ENCODE data around the gene RTKN. TPM values are rescaled to one million over a fixed set of nuclear protein-coding genes. Genes with fewer than 3 reads are reported as not detected.

Gene RTKN, protein sequence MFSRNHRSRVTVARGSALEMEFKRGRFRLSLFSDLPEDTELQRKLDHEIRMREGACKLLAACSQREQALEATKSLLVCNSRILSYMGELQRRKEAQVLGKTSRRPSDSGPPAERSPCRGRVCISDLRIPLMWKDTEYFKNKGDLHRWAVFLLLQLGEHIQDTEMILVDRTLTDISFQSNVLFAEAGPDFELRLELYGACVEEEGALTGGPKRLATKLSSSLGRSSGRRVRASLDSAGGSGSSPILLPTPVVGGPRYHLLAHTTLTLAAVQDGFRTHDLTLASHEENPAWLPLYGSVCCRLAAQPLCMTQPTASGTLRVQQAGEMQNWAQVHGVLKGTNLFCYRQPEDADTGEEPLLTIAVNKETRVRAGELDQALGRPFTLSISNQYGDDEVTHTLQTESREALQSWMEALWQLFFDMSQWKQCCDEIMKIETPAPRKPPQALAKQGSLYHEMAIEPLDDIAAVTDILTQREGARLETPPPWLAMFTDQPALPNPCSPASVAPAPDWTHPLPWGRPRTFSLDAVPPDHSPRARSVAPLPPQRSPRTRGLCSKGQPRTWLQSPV
- total RNA-seq, result 3.2 and 30.9 TPM in 2 replicates

DNA sequence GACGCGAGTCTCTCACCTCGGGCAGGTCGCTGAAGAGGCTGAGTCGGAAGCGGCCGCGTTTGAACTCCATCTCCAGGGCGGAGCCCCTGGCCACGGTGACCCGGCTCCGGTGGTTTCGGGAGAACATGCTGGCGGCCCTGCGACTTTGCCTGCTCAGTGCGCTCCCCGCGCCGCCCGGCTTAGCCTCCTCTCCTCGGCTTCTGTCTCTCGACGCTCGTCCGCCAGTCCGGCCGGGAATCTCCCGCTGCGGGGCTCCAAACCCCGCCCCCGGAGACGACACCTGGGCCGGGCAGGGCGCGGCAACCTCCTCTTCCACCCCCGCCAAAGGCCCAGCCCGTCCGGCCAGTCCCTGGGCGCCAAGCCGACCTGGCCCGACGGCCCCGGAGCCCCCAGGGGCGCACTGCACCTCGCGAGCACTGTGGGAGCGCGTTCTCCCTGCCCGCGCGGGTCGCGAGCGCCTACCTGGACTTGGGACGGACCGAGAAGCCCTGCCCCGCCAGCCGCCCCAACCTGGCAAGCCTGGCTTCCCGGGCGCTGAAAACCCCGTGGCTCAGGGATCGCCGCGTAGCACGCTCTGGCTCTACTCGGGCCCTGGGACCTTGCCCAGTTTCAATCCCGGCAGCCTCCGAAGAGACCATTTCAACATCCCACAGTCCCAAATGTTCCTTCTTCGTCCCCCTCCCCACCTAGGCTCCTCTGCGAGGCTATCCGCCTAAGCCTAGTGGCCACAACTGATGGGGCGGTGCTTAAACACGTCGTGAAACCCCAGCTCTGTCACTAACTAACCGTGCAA is at the start of gene RTKN:
Gene RTKN, minus strand, starts transcription at position 248 of the 793 bp plus-strand sequence. Its CDS starts 121 bp downstream, at position 127.

DNA sequence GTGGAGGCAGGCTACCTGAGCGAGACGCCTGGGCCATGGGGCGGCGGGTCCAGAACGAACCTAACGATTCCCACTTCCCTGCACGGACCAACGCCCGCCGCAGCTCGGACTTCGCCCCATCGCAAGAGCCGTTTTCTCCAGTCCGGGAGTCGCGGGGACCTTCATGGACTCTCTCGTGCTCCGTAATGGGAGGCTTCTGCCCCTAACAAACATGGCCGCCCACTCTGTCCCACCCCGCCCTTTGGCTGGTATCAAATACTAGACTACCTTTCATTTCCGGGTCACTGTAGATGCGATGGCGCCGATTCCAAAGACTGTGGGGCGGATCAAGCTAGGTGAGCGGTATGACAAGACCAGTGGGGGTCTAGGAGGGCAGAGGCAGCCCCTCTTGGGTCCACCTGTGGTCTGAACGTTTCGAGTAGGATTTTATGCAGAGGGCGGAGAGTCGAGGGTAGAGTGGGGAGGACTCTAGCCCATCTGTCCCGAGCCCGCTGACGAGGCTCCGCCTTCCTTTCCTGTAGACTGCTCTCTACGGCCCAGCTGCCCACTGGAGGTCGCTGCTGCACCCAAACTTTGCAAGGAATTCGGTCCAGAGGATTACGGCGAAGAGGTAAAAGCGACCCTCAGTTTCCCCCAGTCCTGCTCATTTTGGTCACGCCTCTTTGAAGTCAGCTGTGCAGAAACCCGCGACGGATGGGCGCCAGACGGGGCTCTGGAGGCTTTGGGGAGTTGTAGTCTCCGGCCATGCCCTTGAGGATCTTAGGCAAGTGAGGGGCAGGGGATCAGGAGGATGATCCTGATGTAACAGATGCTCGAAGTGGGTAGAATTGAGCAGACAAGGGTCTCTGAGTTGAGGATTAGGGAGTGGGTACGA is 41.3 kb upstream of the RTKN start, which contains the start of the genes CCDC142 and TTC31:
Gene CCDC142, minus strand, starts transcription at position 198 of the 874 bp plus-strand sequence. Its CDS starts 161 bp downstream, at position 37.
Gene TTC31, plus strand, starts transcription at position 281 of the 874 bp plus-strand sequence. Its CDS starts 15 bp downstream, at position 296.

DNA sequence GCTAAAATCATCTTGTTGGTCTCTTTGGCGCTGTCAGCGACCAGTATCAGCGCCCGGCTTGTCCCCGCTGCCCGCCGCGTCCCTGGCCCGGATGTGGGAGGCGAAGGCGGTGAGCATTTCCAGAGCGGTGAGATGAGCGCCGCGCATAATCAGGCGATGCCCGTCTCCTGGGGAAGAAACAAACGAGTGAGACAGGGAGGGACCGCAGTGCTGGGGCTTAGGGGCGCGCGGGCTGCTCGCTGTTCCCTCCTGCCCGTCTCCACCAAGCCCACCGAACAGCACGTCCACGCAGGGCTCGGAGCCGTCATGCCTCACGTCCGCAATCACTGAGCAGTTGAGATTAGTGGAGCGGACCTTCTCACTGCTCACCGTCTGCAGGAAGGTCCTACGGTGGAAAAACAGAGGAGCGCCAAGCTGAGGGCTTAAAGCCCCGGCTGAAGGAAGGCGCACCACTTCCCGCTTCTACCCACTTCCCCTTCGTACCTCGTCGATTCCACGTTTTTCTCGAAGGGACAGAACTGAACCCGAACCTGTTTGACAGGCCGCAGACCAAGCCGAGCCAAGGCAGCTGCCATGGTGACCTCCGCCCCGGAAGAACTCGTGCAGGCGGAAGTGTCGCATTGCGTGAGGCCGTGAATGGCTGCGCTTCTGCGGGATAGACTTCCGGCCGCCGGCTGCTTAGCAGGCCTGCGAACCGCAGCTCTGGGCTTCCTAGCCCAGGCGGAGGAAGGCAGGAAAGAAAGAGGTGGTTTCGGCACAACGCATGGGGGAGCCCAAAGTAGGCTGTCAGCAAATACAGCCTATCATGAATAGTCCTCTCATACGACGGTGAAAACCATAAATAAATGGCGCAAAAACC is 30.6 kb upstream of the RTKN start, which contains the start of gene MRPL53:
Gene MRPL53, minus strand, starts transcription at position 595 of the 859 bp plus-strand sequence. Its CDS starts 20 bp downstream, at position 575.

DNA sequence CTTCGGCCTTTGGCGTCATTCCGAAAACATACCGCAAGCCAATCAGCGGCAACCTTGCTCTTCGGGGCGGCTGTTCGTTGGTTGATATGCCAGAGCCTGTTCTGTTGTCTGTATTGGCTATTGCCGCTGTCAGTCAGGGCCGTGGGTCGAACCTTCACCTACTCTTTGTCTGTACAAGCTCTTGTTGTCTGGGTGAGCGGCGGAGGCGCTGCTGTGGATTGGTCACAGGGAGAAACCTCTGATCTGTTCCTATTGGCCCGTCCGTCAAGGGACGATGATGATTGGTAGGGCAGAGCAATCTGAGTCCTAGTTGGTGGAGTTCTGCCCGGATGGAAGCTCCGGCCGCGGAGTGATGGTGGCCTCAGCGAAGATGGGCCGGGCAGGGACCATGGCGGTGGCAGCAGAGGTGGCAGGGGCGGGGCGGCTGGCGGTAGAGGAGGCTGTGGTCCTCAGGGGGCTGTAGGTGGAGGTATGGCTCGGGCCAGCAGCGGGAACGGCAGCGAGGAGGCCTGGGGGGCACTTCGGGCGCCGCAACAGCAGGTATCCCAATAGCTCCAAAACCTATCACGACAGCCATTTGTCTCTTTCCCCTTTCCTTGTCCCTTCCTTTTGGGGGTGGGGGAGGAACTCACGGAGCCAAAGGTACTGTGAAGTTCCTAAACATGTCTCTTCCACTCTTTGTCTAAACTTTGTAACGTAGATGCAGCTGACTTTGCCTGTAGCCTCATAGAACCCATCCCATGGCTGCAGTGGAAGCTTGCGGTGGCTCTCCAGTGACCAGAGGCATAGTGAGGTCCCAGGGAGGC is 16.6 kb upstream of the RTKN start, which contains the start of gene WBP1:
Gene WBP1, plus strand, starts transcription at position 307 of the 806 bp plus-strand sequence. Its CDS starts 165 bp downstream, at position 472.

DNA sequence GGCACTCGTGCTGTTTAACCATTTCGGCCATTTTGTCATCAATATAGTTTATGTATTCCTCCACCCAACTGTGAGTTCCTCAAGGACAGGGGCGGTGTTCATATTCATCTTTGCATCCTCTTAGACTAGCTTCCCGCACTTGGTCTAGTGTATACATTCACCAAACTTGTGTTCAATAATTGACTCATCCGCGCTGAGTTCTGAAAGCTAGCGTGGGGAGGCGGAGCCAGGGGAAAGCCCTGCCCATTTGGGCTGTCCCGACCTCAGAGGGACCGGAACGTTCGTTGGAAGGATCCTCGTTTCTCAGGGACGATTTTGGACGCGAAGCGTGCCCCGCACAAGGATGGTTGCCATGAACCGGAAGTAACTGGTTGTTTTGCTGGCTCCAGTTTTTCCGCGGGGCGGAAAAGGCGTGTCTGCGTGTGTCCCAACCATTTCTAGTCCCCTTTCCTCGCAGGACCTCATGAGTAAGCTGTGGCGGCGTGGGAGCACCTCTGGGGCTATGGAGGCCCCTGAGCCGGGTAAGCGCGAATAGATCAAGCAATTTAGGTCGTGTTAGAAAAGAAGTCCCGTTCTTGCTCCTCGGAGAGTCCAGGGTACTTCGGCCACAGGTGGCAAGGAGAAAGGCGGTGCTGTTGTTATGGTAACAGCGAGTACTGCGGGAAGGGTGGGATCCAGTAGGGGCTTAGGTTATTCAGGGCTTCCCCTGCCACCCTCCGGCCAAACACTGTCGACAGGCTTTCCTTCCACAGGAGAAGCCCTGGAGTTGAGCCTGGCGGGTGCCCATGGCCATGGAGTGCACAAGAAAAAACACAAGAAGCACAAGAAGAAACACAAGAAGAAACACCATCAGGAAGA is 13.1 kb upstream of the RTKN start, which contains the start of gene INO80B:
Gene INO80B, plus strand, starts transcription at position 434 of the 858 bp plus-strand sequence. Its CDS starts 30 bp downstream, at position 464.

DNA sequence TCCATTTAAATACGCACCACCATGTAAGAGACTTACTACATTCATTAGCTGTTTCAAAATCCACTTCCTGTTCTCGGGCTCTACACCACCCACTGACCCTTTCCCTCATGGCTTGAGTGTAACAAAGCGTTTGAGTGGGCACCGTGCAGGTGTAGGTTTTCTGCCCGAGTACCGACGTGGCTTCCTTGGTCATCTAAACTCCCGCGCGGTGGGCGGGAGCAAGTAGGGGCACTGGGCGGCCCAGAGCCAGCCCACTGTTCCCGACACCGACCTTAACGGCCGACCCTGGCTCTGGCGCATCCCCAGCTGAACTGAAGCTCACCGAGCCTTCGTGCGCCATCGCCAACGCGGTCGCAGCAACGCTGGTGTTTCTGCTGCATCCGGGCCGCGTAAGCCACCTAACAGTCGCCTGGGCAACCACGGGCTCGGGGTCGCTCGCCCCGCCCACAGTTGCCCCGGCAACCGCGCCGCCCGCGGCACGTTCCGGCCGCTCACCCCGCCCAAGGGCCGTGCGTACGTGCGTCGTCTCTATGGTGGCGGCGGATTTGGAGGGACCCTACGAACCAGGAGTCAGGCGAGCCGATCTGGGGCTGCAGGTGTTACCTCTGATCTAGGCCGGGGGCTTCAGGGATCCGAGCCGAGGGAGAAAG is 20.4 kb downstream of the RTKN start, which contains the start of the genes C2orf81 and WDR54:
Gene C2orf81, minus strand, starts transcription at position 399 of the 650 bp plus-strand sequence. Its CDS starts 59 bp downstream, at position 340.
Gene WDR54, plus strand, starts transcription at position 510 of the 650 bp plus-strand sequence. CDS start 424 bp downstream, outside the sequence.

DNA sequence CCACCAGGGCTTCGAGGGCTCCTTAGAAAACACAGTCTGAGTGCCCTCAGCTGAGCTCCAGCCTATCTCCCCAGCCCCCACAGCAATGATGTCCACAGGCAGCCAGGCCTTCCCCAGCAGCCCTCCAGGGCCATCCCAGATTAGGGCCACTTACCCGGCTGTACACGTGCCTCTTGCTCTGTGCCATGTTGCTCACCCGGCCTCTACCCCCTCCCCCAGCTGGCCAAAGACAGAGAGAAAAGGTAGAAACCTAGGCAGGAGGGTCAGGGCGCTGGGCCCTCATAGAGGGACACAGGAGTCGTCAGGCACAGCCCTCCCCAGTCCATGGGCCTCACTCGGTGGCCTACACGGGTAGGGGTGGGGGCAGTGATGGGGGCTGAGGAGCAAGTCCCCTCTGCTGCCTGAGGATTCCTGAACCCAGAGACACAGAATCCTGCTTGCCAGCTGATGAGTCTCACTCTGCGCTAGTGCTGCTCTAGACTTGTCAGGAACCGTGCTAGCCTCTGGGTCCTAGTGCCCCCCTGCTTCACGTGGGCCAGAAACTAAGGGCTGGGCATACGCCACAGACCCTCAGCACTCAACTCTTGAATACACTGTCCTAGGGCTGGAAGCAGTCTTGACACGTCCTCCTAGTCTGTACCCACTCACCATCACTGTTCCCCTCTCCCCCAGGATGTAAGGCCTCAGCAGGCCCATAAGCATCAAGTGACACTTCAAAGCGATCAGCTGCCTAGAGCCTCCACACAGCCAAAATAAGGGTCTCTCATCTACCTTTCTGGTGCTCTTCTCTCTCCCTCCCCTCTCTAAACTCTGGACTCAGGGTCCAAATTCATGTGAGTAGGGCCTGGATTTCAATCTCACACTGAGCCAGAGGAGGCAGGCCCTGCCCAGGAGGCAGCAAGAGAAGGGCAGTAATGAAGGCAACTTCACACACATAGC is 61.6 kb downstream of the RTKN start, which contains the start of gene DCTN1:
Gene DCTN1, minus strand, starts transcription at position 461 of the 939 bp plus-strand sequence. Its CDS starts 274 bp downstream, at position 187.

Other genes starting within 250 kb of the RTKN start
- gene MTHFD2, start 243.3 kb downstream of the RTKN start, total RNA-seq, result 66.2 and 90.8 TPM in 2 replicates
- 0.38 TPM in 1 of 2 replicates, not detected in the other for gene SLC4A5, start 98.5 kb downstream of the RTKN start, total RNA-seq
- 101 and 183 TPM in 2 replicates for gene DCTN1, start 61.6 kb downstream of the RTKN start, total RNA-seq
- gene C2orf81, start 20.3 kb downstream of the RTKN start, total RNA-seq, result 0.13 and 0.16 TPM in 2 replicates
- 23.2 and 38.9 TPM in 2 replicates for gene WDR54, start 20.2 kb downstream of the RTKN start, total RNA-seq
- 6.6 and 11.4 TPM in 2 replicates for gene INO80B, start 13.2 kb upstream of the RTKN start, total RNA-seq
- 25.9 and 49.3 TPM in 2 replicates for gene WBP1, start 16.5 kb upstream of the RTKN start, total RNA-seq
- gene MOGS, start 23.4 kb upstream of the RTKN start, total RNA-seq, result 46.6 and 63.2 TPM in 2 replicates
- 36.4 and 43.2 TPM in 2 replicates for gene MRPL53, start 30.7 kb upstream of the RTKN start, total RNA-seq
- gene CCDC142, start 41.1 kb upstream of the RTKN start, total RNA-seq, result 12.6 and 21.5 TPM in 2 replicates
- gene TTC31, start 41.1 kb upstream of the RTKN start, total RNA-seq, result 6.0 and 12.3 TPM in 2 replicates
- gene LBX2, start 57.7 kb upstream of the RTKN start, total RNA-seq, result 1.3 and 1.9 TPM in 2 replicates
- 9.7 and 12.0 TPM in 2 replicates for gene PCGF1, start 65.8 kb upstream of the RTKN start, total RNA-seq
- gene TLX2, start 72.5 kb upstream of the RTKN start, total RNA-seq, result not detected in 2 replicates
- 0.16 TPM in 1 of 2 replicates, not detected in the other for gene DQX1, start 84.3 kb upstream of the RTKN start, total RNA-seq
- 92.4 and 104 TPM in 2 replicates for gene AUP1, start 87.8 kb upstream of the RTKN start, total RNA-seq
- 38.4 and 43.9 TPM in 2 replicates for gene HTRA2, start 88.0 kb upstream of the RTKN start, total RNA-seq
- gene LOXL3, start 112.0 kb upstream of the RTKN start, total RNA-seq, result 1.4 and 1.8 TPM in 2 replicates
- 14.4 and 18.3 TPM in 2 replicates for gene DOK1, start 112.8 kb upstream of the RTKN start, total RNA-seq
- gene M1AP, start 206.4 kb upstream of the RTKN start, total RNA-seq, result not detected in 2 replicates
- gene SEMA4F, start 212.3 kb upstream of the RTKN start, total RNA-seq, result 2.3 and 7.0 TPM in 2 replicates

All from bladder microvascular endothelial cell (primary cell).